HEK293 (cell line): ENCODE data around the gene SLC38A1.

Source experiments
- BCL11A ChIP-seq: fragments of 450-650 bp; formaldehyde crosslinking; IDR thresholded peaks from 2 replicates; pipeline ENCODE4 v1.5.1; 2016; ENCODE audit warnings: low read depth, missing biosample characterization, missing genetic modification characterization
- GFI1B ChIP-seq: fragments of 450-650 bp; formaldehyde crosslinking; IDR thresholded peaks from 2 replicates; pipeline ENCODE4 v1.5.1; 2016; ENCODE audit warnings: missing biosample characterization, missing genetic modification characterization
- GLI4 ChIP-seq: fragments of 450-650 bp; formaldehyde crosslinking; IDR thresholded peaks from 2 replicates; pipeline ENCODE4 v1.5.1; 2016; ENCODE audit warnings: missing biosample characterization, missing genetic modification characterization
- HOXC10 ChIP-seq: sonication (generic); formaldehyde crosslinking; IDR thresholded peaks from 2 replicates; pipeline ENCODE4 v1.8.1; 2023; ENCODE audit warnings: mild to moderate bottlenecking, missing genetic modification reagents
- KLF10 ChIP-seq: fragments of 450-650 bp; IDR thresholded peaks from 2 replicates; pipeline ENCODE4 v1.5.1; 2018; ENCODE audit warnings: missing biosample characterization, mild to moderate bottlenecking, missing genetic modification characterization
- KLF7 ChIP-seq: fragments of 450-650 bp; formaldehyde crosslinking; IDR thresholded peaks from 2 replicates; pipeline ENCODE4 v1.5.1; 2016; ENCODE audit warnings: missing biosample characterization, missing genetic modification characterization, borderline replicate concordance
- MEIS1 ChIP-seq: sonication (generic); formaldehyde crosslinking; IDR thresholded peaks from 2 replicates; pipeline ENCODE4 v1.8.1; 2022; ENCODE audit warnings: missing genetic modification reagents, mild to moderate bottlenecking, borderline replicate concordance
- SETDB1 ChIP-seq: IDR thresholded peaks from one replicate; pipeline ENCODE4 v1.6.1; 2017; ENCODE audit warnings: mild to moderate bottlenecking, low read length, moderate library complexity, mixed read lengths; ENCODE audit not compliant: insufficient read length
- ZBTB48 ChIP-seq: fragments of 450-650 bp; formaldehyde crosslinking; IDR thresholded peaks from 2 replicates; pipeline ENCODE4 v1.5.1; 2016; ENCODE audit warnings: missing biosample characterization, missing genetic modification characterization
- ZBTB7A ChIP-seq: fragments of 450-650 bp; formaldehyde crosslinking; IDR thresholded peaks from 2 replicates; pipeline ENCODE4 v1.5.1; 2016; ENCODE audit warnings: low read depth, missing biosample characterization, missing genetic modification characterization
- ZNF114 ChIP-seq: fragments of 450-650 bp; formaldehyde crosslinking; IDR thresholded peaks from 2 replicates; pipeline ENCODE4 v1.5.0; 2017; ENCODE audit warnings: missing biosample characterization, missing genetic modification characterization
- ZNF132 ChIP-seq: fragments of 450-650 bp; formaldehyde crosslinking; IDR thresholded peaks from 2 replicates; pipeline ENCODE4 v1.5.1; 2017; ENCODE audit warnings: missing biosample characterization, missing genetic modification characterization, borderline replicate concordance
- ZNF146 ChIP-seq: fragments of 450-650 bp; formaldehyde crosslinking; IDR thresholded peaks from 2 replicates; pipeline ENCODE4 v1.5.1; 2016; ENCODE audit warnings: missing biosample characterization, missing genetic modification characterization
- ZNF174 ChIP-seq: fragments of 450-650 bp; formaldehyde crosslinking; IDR thresholded peaks from 2 replicates; pipeline ENCODE4 v1.5.0; 2017; ENCODE audit warnings: missing biosample characterization, mild to moderate bottlenecking, missing genetic modification characterization
- ZNF211 ChIP-seq: fragments of 450-650 bp; formaldehyde crosslinking; IDR thresholded peaks from 2 replicates; pipeline ENCODE4 v1.5.1; 2016; ENCODE audit warnings: low read depth, missing biosample characterization, missing genetic modification characterization
- ZNF394 ChIP-seq: fragments of 450-650 bp; formaldehyde crosslinking; IDR thresholded peaks from 2 replicates; pipeline ENCODE4 v1.5.1; 2016; ENCODE audit warnings: missing biosample characterization, missing genetic modification characterization, mild to moderate bottlenecking, moderate library complexity, borderline replicate concordance
- ZNF514 ChIP-seq: fragments of 450-650 bp; formaldehyde crosslinking; IDR thresholded peaks from 2 replicates; pipeline ENCODE4 v1.5.1; 2016; ENCODE audit warnings: missing biosample characterization, missing genetic modification characterization
- ZNF529 ChIP-seq: fragments of 450-650 bp; formaldehyde crosslinking; IDR thresholded peaks from 2 replicates; pipeline ENCODE4 v1.5.1; 2017; ENCODE audit warnings: missing genetic modification characterization, missing biosample characterization; ENCODE audit not compliant: insufficient replicate concordance
- ZNF548 ChIP-seq: fragments of 450-650 bp; formaldehyde crosslinking; IDR thresholded peaks from 2 replicates; pipeline ENCODE4 v1.5.1; 2016; ENCODE audit warnings: missing biosample characterization, missing genetic modification characterization
- ZNF549 ChIP-seq: fragments of 450-650 bp; IDR thresholded peaks from 2 replicates; pipeline ENCODE4 v1.5.1; 2018; ENCODE audit warnings: missing biosample characterization, missing genetic modification characterization, mild to moderate bottlenecking, inconsistent platforms, moderate library complexity
- ZNF560 ChIP-seq: fragments of 450-650 bp; formaldehyde crosslinking; IDR thresholded peaks from 2 replicates; pipeline ENCODE4 v1.5.1; 2017; ENCODE audit warnings: missing biosample characterization, missing genetic modification characterization, borderline replicate concordance
- ZNF596 ChIP-seq: fragments of 450-650 bp; IDR thresholded peaks from 2 replicates; pipeline ENCODE4 v1.5.0; 2018; ENCODE audit warnings: missing biosample characterization, mild to moderate bottlenecking, missing genetic modification characterization, moderate library complexity
- ZNF658 ChIP-seq: fragments of 450-650 bp; formaldehyde crosslinking; IDR thresholded peaks from 2 replicates; pipeline ENCODE4; 2016; ENCODE audit warnings: missing biosample characterization, missing genetic modification characterization
- ZNF677 ChIP-seq: fragments of 450-650 bp; IDR thresholded peaks from 2 replicates; pipeline ENCODE4 v1.5.0; 2018; ENCODE audit warnings: missing biosample characterization, mild to moderate bottlenecking, missing genetic modification characterization, moderate library complexity
- ZNF776 ChIP-seq: fragments of 450-650 bp; formaldehyde crosslinking; IDR thresholded peaks from 2 replicates; pipeline ENCODE4 v1.5.0; 2017; ENCODE audit warnings: missing biosample characterization, missing genetic modification characterization, borderline replicate concordance
- ZNF777 ChIP-seq: fragments of 450-650 bp; formaldehyde crosslinking; IDR thresholded peaks from 2 replicates; pipeline ENCODE4 v1.5.1; 2017; ENCODE audit warnings: missing biosample characterization, missing genetic modification characterization, borderline replicate concordance
- TF ChIP-seq, protein P1 (sequence below): fragments of 450-650 bp; formaldehyde crosslinking; IDR thresholded peaks from 2 replicates; pipeline ENCODE4 v1.5.1; 2016; ENCODE audit warnings: missing biosample characterization, missing genetic modification characterization, borderline replicate concordance
- TF ChIP-seq, protein P2 (sequence below): fragments of 450-650 bp; formaldehyde crosslinking; IDR thresholded peaks from 2 replicates; pipeline ENCODE4 v1.5.1; 2016; ENCODE audit warnings: missing biosample characterization, missing genetic modification characterization

Gene SLC38A1

GRCh38 chr12:46268583-46269428 is at the start of gene SLC38A1 (continued):
- TF ChIP-seq ZNF146 (tag by site-specific recombination) (0 out of 2 replicates have a peak, but pooled peaks have one; percentile 2), GLI4 (0 out of 2 replicates have a peak, but pooled peaks have one; percentile 65), ZNF174 (tag by site-specific recombination) (no peak), ZNF677 (no peak), ZBTB48 (tag by site-specific recombination) (peak; percentile 86), ZBTB7A (peak; percentile 39; the same call in 1 of the 2 replicates), ZNF549 (tag by site-specific recombination) (no peak), ZNF514 (tag by site-specific recombination) (no peak), KLF10 (tag by site-specific recombination) (peak; percentile 41), GFI1B (peak; percentile 15; the same call in 1 of the 2 replicates), BCL11A (peak; percentile 30; the same call in 1 of the 2 replicates), HOXC10 (0 out of 2 replicates have a peak, but pooled peaks have one; percentile 92), ZNF394 (tag by site-specific recombination) (no peak; the same call in 1 of the 2 replicates), ZNF132 (tag by site-specific recombination) (no peak), ZNF529 (tag by site-specific recombination) (no peak), SETDB1 (no peak), ZNF114 (tag by site-specific recombination) (no peak), ZNF777 (tag by site-specific recombination) (no peak), ZNF596 (tag by site-specific recombination) (no peak), ZNF548 (tag by site-specific recombination) (0 out of 2 replicates have a peak, but pooled peaks have one; percentile 57), ZNF658 (tag by site-specific recombination) (no peak), ZNF776 (no peak), ZNF211 (tag by site-specific recombination) (no peak), ZNF560 (tag by site-specific recombination) (no peak), MEIS1 (CRISPR knock-in tag) (no peak), KLF7 (peak; percentile 89; the same call in 1 of the 2 replicates)
- TF ChIP-seq, protein P1, sequence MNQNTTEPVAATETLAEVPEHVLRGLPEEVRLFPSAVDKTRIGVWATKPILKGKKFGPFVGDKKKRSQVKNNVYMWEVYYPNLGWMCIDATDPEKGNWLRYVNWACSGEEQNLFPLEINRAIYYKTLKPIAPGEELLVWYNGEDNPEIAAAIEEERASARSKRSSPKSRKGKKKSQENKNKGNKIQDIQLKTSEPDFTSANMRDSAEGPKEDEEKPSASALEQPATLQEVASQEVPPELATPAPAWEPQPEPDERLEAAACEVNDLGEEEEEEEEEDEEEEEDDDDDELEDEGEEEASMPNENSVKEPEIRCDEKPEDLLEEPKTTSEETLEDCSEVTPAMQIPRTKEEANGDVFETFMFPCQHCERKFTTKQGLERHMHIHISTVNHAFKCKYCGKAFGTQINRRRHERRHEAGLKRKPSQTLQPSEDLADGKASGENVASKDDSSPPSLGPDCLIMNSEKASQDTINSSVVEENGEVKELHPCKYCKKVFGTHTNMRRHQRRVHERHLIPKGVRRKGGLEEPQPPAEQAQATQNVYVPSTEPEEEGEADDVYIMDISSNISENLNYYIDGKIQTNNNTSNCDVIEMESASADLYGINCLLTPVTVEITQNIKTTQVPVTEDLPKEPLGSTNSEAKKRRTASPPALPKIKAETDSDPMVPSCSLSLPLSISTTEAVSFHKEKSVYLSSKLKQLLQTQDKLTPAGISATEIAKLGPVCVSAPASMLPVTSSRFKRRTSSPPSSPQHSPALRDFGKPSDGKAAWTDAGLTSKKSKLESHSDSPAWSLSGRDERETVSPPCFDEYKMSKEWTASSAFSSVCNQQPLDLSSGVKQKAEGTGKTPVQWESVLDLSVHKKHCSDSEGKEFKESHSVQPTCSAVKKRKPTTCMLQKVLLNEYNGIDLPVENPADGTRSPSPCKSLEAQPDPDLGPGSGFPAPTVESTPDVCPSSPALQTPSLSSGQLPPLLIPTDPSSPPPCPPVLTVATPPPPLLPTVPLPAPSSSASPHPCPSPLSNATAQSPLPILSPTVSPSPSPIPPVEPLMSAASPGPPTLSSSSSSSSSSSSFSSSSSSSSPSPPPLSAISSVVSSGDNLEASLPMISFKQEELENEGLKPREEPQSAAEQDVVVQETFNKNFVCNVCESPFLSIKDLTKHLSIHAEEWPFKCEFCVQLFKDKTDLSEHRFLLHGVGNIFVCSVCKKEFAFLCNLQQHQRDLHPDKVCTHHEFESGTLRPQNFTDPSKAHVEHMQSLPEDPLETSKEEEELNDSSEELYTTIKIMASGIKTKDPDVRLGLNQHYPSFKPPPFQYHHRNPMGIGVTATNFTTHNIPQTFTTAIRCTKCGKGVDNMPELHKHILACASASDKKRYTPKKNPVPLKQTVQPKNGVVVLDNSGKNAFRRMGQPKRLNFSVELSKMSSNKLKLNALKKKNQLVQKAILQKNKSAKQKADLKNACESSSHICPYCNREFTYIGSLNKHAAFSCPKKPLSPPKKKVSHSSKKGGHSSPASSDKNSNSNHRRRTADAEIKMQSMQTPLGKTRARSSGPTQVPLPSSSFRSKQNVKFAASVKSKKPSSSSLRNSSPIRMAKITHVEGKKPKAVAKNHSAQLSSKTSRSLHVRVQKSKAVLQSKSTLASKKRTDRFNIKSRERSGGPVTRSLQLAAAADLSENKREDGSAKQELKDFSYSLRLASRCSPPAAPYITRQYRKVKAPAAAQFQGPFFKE = no peak
- TF ChIP-seq, protein P2, sequence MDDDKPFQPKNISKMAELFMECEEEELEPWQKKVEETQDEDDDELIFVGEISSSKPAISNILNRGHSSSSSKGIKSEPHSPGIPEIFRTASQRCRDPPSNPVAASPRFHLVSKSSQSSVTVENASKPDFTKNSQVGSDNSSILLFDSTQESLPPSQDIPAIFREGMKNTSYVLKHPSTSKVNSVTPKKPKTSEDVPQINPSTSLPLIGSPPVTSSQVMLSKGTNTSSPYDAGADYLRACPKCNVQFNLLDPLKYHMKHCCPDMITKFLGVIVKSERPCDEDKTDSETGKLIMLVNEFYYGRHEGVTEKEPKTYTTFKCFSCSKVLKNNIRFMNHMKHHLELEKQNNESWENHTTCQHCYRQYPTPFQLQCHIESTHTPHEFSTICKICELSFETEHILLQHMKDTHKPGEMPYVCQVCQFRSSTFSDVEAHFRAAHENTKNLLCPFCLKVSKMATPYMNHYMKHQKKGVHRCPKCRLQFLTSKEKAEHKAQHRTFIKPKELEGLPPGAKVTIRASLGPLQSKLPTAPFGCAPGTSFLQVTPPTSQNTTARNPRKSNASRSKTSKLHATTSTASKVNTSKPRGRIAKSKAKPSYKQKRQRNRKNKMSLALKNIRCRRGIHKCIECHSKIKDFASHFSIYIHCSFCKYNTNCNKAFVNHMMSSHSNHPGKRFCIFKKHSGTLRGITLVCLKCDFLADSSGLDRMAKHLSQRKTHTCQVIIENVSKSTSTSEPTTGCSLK (tag by site-specific recombination) = no peak
